PC-3 (cell line): Measurements from ENCODE around the gene FCRL4.
A peak's percentile ranks its signal among the peaks of the same experiment; 100 is the strongest.

ENCODE experiments used
- EZH2 ChIP-seq: fragments of 300-600 bp; sonication (generic); IDR thresholded peaks from one replicate; pipeline ENCODE4 v1.6.1; 2017; ENCODE audit warnings: antibody characterized with exemption, mild to moderate bottlenecking, low read length; ENCODE audit not compliant: unreplicated experiment
- EZH2phosphoT487 ChIP-seq: fragments of 300-600 bp; sonication (generic); IDR thresholded peaks from 2 replicates; pipeline ENCODE4 v1.6.1; 2018; ENCODE audit warnings: mild to moderate bottlenecking, antibody characterized with exemption, low read length, borderline replicate concordance
- TF ChIP-seq, protein P1 (sequence below): fragments of 300-600 bp; sonication (generic); conservative IDR thresholded peaks from 2 replicates; pipeline ENCODE4 v1.5.1; 2017; ENCODE audit warnings: antibody characterized with exemption, low read depth, mild to moderate bottlenecking, low read length

DNA sequence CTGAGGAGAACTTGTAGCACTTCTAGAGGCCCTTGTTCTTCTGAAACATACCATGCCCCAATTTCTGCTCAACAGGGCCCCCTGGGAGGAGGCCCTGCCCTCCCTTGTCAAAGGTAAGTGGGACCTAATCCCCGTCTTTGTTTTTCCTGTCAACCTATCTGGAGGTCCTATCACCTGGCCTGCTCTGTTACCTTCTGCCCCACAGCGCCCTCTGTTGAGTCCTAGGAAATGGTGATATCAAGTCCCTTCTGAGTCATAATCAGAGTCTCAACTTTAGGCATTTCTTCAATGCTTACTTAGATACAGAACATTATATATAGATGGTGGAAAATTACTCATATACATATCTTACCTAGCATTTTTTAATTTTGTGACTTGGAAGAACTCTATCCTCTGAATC is 28.2 kb upstream of the FCRL4 start:
- TF ChIP-seq, protein P1, sequence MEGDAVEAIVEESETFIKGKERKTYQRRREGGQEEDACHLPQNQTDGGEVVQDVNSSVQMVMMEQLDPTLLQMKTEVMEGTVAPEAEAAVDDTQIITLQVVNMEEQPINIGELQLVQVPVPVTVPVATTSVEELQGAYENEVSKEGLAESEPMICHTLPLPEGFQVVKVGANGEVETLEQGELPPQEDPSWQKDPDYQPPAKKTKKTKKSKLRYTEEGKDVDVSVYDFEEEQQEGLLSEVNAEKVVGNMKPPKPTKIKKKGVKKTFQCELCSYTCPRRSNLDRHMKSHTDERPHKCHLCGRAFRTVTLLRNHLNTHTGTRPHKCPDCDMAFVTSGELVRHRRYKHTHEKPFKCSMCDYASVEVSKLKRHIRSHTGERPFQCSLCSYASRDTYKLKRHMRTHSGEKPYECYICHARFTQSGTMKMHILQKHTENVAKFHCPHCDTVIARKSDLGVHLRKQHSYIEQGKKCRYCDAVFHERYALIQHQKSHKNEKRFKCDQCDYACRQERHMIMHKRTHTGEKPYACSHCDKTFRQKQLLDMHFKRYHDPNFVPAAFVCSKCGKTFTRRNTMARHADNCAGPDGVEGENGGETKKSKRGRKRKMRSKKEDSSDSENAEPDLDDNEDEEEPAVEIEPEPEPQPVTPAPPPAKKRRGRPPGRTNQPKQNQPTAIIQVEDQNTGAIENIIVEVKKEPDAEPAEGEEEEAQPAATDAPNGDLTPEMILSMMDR: peak; percentile 52
- TF ChIP-seq EZH2: no peak
- no peak for TF ChIP-seq EZH2phosphoT487
